GM12878 (cell line): ENCODE data around the gene PPM1G. TPM values are rescaled to one million over a fixed set of nuclear protein-coding genes. Genes with fewer than 3 reads are reported as not detected.

Source experiments
- ASH2L ChIP-seq: fragments of 300-600, 200-600 bp; sonication (generic); IDR thresholded peaks from 2 replicates; pipeline ENCODE4 v1.6.1; 2017; ENCODE audit warnings: low read depth, mild to moderate bottlenecking, borderline replicate concordance
- CREB1 ChIP-seq: IDR thresholded peaks from 2 replicates; pipeline ENCODE4 v1.6.1; 2012; ENCODE audit warnings: low read depth, mild to moderate bottlenecking, inconsistent platforms
- DPF2 ChIP-seq: fragments of 450-650 bp; IDR thresholded peaks from 2 replicates; pipeline ENCODE4 v1.6.1; 2017; ENCODE audit warnings: mild to moderate bottlenecking
- IRF5 ChIP-seq: fragments of 450-650 bp; IDR thresholded peaks from 2 replicates; pipeline ENCODE4 v1.6.1; 2017; ENCODE audit warnings: borderline replicate concordance
- NR2C2 ChIP-seq: IDR thresholded peaks from 2 replicates; pipeline ENCODE4 v1.6.1; 2011; ENCODE audit warnings: borderline replicate concordance, low read depth; ENCODE audit not compliant: control insufficient read depth, insufficient read length
- RFX5 ChIP-seq: IDR thresholded peaks from 2 replicates; pipeline ENCODE4 v1.6.1; 2011; ENCODE audit warnings: low read depth, low read length, improper control_type of control experiment
- SMAD1 ChIP-seq: fragments of 450-650 bp; IDR thresholded peaks from 2 replicates; pipeline ENCODE4 v1.6.1; 2018; ENCODE audit warnings: mild to moderate bottlenecking, low read depth; ENCODE audit not compliant: partially characterized antibody
- SPI1 ChIP-seq: IDR thresholded peaks from 2 replicates; pipeline ENCODE4 v1.6.1; 2011; ENCODE audit warnings: low read depth, mild to moderate bottlenecking, low read length, moderate library complexity, borderline replicate concordance; ENCODE audit not compliant: insufficient read depth
- SUPT20H ChIP-seq: IDR thresholded peaks from 2 replicates; pipeline ENCODE4 v1.6.1; 2011; ENCODE audit warnings: low read depth, mild to moderate bottlenecking, low read length, moderate library complexity, borderline replicate concordance; ENCODE audit not compliant: control insufficient read depth
- TCF3 ChIP-seq: IDR thresholded peaks from 2 replicates; pipeline ENCODE4 v1.6.1; 2012; ENCODE audit warnings: low read depth, mild to moderate bottlenecking, low read length, borderline replicate concordance; ENCODE audit not compliant: insufficient read depth
- ZBED1 ChIP-seq: IDR thresholded peaks from 2 replicates; pipeline ENCODE4 v1.6.1; 2016; ENCODE audit warnings: borderline replicate concordance
- ZNF384 ChIP-seq: IDR thresholded peaks from 2 replicates; pipeline ENCODE4 v1.6.1; 2012; ENCODE audit warnings: low read depth, mild to moderate bottlenecking, low read length, improper control_type of control experiment, borderline replicate concordance
- polyA plus RNA-seq, 11 experiments: library from polyadenylated mRNA; depleted of rRNA in 4 of 11; unstranded in 6 of 11; stranded (reverse) in 5 of 11; fragments of >200 nt; fragmentation: Nextera tagmentation in 4 of 11; fragmentation: Illumina TruSeq in 1 of 11; extraction: Ambion mirVana in 4 of 11; extraction: Trizol in 1 of 11; gene quantifications; 1 replicate in 1 of 11; 2 replicates in 10 of 11; pipeline versions ENCODE4 v1.2.1 to v1.2.3, GENCODE V29; 2011 to 2016; ENCODE audit warnings: inconsistent platforms in 2 of 11, missing spikeins in 2 of 11, low read depth in 1 of 11
- total RNA-seq, 4 experiments: library from RNA; depleted of rRNA in 3 of 4; stranded (reverse); fragments of >200 nt in 3 of 4; fragmentation: Illumina TruSeq in 1 of 4; extraction: Trizol in 1 of 4; gene quantifications; 2 replicates each; pipeline versions ENCODE4 v1.2.1 to v1.2.3, GENCODE V29; 2013 to 2021
- TF ChIP-seq, protein P1 (sequence below): IDR thresholded peaks from 2 replicates; pipeline ENCODE4 v1.6.1; 2012; ENCODE audit warnings: mild to moderate bottlenecking, low read depth, low read length
- TF ChIP-seq, protein P2 (sequence below): fragments of 450-650 bp; IDR thresholded peaks from 2 replicates; pipeline ENCODE4 v1.6.1; 2017; ENCODE audit warnings: mild to moderate bottlenecking, moderate library complexity
- TF ChIP-seq, protein P3 (sequence below): IDR thresholded peaks from 2 replicates; pipeline ENCODE4 v1.6.1; 2011; ENCODE audit warnings: mild to moderate bottlenecking, low read depth, low read length, moderate library complexity; ENCODE audit not compliant: insufficient replicate concordance
- TF ChIP-seq, protein P4 (sequence below): IDR thresholded peaks from 2 replicates; pipeline ENCODE4 v1.6.1; 2011; ENCODE audit warnings: borderline replicate concordance, low read depth, mild to moderate bottlenecking, moderate library complexity, low read length; ENCODE audit not compliant: insufficient read depth, poor library complexity, severe bottlenecking

PPM1G gene
- total and polyA plus RNA-seq, 10 of the 15 experiments (the other 5 are each of a cell fraction or from before 2014, with no cell fraction given), result 68.8 to 171 (median 121) TPM

GRCh38 chr2:27370026-27370815 lies 39.2 kb downstream of the PPM1G start, which contains the start of the genes EIF2B4 and SNX17 (continued):
- TF ChIP-seq, protein P1, sequence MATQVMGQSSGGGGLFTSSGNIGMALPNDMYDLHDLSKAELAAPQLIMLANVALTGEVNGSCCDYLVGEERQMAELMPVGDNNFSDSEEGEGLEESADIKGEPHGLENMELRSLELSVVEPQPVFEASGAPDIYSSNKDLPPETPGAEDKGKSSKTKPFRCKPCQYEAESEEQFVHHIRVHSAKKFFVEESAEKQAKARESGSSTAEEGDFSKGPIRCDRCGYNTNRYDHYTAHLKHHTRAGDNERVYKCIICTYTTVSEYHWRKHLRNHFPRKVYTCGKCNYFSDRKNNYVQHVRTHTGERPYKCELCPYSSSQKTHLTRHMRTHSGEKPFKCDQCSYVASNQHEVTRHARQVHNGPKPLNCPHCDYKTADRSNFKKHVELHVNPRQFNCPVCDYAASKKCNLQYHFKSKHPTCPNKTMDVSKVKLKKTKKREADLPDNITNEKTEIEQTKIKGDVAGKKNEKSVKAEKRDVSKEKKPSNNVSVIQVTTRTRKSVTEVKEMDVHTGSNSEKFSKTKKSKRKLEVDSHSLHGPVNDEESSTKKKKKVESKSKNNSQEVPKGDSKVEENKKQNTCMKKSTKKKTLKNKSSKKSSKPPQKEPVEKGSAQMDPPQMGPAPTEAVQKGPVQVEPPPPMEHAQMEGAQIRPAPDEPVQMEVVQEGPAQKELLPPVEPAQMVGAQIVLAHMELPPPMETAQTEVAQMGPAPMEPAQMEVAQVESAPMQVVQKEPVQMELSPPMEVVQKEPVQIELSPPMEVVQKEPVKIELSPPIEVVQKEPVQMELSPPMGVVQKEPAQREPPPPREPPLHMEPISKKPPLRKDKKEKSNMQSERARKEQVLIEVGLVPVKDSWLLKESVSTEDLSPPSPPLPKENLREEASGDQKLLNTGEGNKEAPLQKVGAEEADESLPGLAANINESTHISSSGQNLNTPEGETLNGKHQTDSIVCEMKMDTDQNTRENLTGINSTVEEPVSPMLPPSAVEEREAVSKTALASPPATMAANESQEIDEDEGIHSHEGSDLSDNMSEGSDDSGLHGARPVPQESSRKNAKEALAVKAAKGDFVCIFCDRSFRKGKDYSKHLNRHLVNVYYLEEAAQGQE, result no peak
- TF ChIP-seq TCF3 (peak; percentile 99), NR2C2 (no peak), RFX5 (0 out of 2 replicates have a peak, but pooled peaks have one; percentile 36), SPI1 (no peak), SUPT20H (no peak), ZBED1 (no peak), ASH2L (no peak), IRF5 (no peak), DPF2 (peak; percentile 36; the same call in 1 of the 2 replicates), CREB1 (peak; percentile 94), ZNF384 (no peak), SMAD1 (no peak)
- TF ChIP-seq, protein P2, sequence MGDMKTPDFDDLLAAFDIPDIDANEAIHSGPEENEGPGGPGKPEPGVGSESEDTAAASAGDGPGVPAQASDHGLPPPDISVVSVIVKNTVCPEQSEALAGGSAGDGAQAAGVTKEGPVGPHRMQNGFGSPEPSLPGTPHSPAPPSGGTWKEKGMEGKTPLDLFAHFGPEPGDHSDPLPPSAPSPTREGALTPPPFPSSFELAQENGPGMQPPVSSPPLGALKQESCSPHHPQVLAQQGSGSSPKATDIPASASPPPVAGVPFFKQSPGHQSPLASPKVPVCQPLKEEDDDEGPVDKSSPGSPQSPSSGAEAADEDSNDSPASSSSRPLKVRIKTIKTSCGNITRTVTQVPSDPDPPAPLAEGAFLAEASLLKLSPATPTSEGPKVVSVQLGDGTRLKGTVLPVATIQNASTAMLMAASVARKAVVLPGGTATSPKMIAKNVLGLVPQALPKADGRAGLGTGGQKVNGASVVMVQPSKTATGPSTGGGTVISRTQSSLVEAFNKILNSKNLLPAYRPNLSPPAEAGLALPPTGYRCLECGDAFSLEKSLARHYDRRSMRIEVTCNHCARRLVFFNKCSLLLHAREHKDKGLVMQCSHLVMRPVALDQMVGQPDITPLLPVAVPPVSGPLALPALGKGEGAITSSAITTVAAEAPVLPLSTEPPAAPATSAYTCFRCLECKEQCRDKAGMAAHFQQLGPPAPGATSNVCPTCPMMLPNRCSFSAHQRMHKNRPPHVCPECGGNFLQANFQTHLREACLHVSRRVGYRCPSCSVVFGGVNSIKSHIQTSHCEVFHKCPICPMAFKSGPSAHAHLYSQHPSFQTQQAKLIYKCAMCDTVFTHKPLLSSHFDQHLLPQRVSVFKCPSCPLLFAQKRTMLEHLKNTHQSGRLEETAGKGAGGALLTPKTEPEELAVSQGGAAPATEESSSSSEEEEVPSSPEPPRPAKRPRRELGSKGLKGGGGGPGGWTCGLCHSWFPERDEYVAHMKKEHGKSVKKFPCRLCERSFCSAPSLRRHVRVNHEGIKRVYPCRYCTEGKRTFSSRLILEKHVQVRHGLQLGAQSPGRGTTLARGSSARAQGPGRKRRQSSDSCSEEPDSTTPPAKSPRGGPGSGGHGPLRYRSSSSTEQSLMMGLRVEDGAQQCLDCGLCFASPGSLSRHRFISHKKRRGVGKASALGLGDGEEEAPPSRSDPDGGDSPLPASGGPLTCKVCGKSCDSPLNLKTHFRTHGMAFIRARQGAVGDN, result no peak
- TF ChIP-seq, protein P3, sequence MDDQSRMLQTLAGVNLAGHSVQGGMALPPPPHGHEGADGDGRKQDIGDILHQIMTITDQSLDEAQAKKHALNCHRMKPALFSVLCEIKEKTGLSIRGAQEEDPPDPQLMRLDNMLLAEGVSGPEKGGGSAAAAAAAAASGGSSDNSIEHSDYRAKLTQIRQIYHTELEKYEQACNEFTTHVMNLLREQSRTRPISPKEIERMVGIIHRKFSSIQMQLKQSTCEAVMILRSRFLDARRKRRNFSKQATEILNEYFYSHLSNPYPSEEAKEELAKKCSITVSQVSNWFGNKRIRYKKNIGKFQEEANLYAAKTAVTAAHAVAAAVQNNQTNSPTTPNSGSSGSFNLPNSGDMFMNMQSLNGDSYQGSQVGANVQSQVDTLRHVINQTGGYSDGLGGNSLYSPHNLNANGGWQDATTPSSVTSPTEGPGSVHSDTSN, result no peak
- TF ChIP-seq, protein P4, sequence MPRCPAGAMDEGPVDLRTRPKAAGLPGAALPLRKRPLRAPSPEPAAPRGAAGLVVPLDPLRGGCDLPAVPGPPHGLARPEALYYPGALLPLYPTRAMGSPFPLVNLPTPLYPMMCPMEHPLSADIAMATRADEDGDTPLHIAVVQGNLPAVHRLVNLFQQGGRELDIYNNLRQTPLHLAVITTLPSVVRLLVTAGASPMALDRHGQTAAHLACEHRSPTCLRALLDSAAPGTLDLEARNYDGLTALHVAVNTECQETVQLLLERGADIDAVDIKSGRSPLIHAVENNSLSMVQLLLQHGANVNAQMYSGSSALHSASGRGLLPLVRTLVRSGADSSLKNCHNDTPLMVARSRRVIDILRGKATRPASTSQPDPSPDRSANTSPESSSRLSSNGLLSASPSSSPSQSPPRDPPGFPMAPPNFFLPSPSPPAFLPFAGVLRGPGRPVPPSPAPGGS, result peak; percentile 23
